Activated CD4-positive, CD25-positive, alpha-beta regulatory T cell treated with anti-CD3 and anti-CD28 coated beads, Interleukin-2, amount 50 U/mL, for 16 hours (primary cell): ENCODE data around the gene MST1.
"Not testable (repeated sequence)": the region's sequence is repeated elsewhere in the genome, so short reads cannot be mapped to it uniquely, and the experiment has no call there.

Experiments
- DNase-seq: peaks from one replicate; pipeline ENCODE4 v3.0.0-alpha.2; 2020; ENCODE audit warnings: low read depth, low spot score

MST1 gene

GRCh38 chr3:49700453-49701128 is 11.3 kb upstream of the MST1 start:
- DNase-seq: no peak

- DNase-seq: no peak
These were observed 10.7 kb upstream of the MST1 start for GRCh38 chr3:49700014-49700413.

- DNase-seq: no peak
These were observed 10.2 kb upstream of the MST1 start for GRCh38 chr3:49699281-49699979.

- not testable (repeated sequence) for DNase-seq
These were observed 6.2 kb upstream of the MST1 start for GRCh38 chr3:49695350-49696015.

- not testable (repeated sequence) for DNase-seq
These were observed 5.3 kb upstream of the MST1 start for GRCh38 chr3:49694409-49695070.

- DNase-seq: not testable (repeated sequence)
These were observed 2.2 kb upstream of the MST1 start for GRCh38 chr3:49691481-49691880.

GRCh38 chr3:49690856-49691255 is 1.6 kb upstream of the MST1 start:
- not testable (repeated sequence) for DNase-seq

GRCh38 chr3:49689908-49690624 is 792 bp upstream of the MST1 start:
- DNase-seq: not testable (repeated sequence)

- not testable (repeated sequence) for DNase-seq
These were observed 782 bp downstream of the MST1 start for GRCh38 chr3:49688338-49689045.

- not testable (repeated sequence) for DNase-seq
These were observed 1.9 kb downstream of the MST1 start for GRCh38 chr3:49687424-49687795.

- DNase-seq: not testable (repeated sequence)
These were observed 2.4 kb downstream of the MST1 start for GRCh38 chr3:49686769-49687423.

GRCh38 chr3:49686346-49686745 is 2.9 kb downstream of the MST1 start:
- DNase-seq: not testable (repeated sequence)

- not testable (repeated sequence) for DNase-seq
These were observed 3.4 kb downstream of the MST1 start for GRCh38 chr3:49685846-49686245.

GRCh38 chr3:49685103-49685502 is 4.2 kb downstream of the MST1 start:
- DNase-seq: not testable (repeated sequence)

GRCh38 chr3:49684453-49684852 is 4.8 kb downstream of the MST1 start:
- not testable (repeated sequence) for DNase-seq

GRCh38 chr3:49683162-49683561 is 6.1 kb downstream of the MST1 start:
- no peak for DNase-seq

- no peak for DNase-seq
These were observed 7.7 kb downstream of the MST1 start for GRCh38 chr3:49681543-49681942.

GRCh38 chr3:49681232-49681522 is 8.1 kb downstream of the MST1 start:
- no peak for DNase-seq

GRCh38 chr3:49680493-49681231 is 8.6 kb downstream of the MST1 start:
- no peak for DNase-seq

GRCh38 chr3:49675912-49676311 is 13.4 kb downstream of the MST1 start:
- no peak for DNase-seq
